ENCODE data around the gene ZNF446.
"Not testable (repeated sequence)": the region's sequence is repeated elsewhere in the genome, so short reads cannot be mapped to it uniquely, and the experiment has no call there.

ZNF446 gene

GRCh38 chr19:58475714-58476497 lies at the start of gene ZNF446:
Gene ZNF446, plus strand, starts transcription at chr19:58476352. Its CDS starts 867 bp downstream, at chr19:58477219.
- peak; percentile 98 for DNase-seq (ENCODE audit: low read depth, low spot score)

- no peak for DNase-seq (ENCODE audit: low read depth, low spot score)
Observed at GRCh38 chr19:58428617-58429016, 47.5 kb upstream of the ZNF446 start.

- DNase-seq (ENCODE audit: low read depth, low spot score) = no peak
Observed at GRCh38 chr19:58429745-58430144, 46.4 kb upstream of the ZNF446 start.

- no peak for DNase-seq (ENCODE audit: low read depth, low spot score)
Observed at GRCh38 chr19:58434217-58434616, 41.9 kb upstream of the ZNF446 start.

- peak; percentile 100 for DNase-seq (ENCODE audit: low read depth, low spot score)
Observed at GRCh38 chr19:58439576-58440554, 36.3 kb upstream of the ZNF446 start, which contains the start of gene ZNF132. Gene ZNF132, minus strand, starts transcription at chr19:58440153. Its CDS starts 332 bp downstream, at chr19:58439821.

GRCh38 chr19:58440556-58440955 lies 35.6 kb upstream of the ZNF446 start:
- DNase-seq (ENCODE audit: low read depth, low spot score) = no peak

GRCh38 chr19:58442986-58443385 lies 33.2 kb upstream of the ZNF446 start:
- DNase-seq (ENCODE audit: low read depth, low spot score) = not testable (repeated sequence)

GRCh38 chr19:58448860-58449259 lies 27.3 kb upstream of the ZNF446 start:
- DNase-seq (ENCODE audit: low read depth, low spot score) = not testable (repeated sequence)

GRCh38 chr19:58449980-58450379 lies 26.2 kb upstream of the ZNF446 start:
- not testable (repeated sequence) for DNase-seq (ENCODE audit: low read depth, low spot score)

- peak; percentile 18 for DNase-seq (ENCODE audit: low read depth, low spot score)
Observed at GRCh38 chr19:58450856-58451357, 25.2 kb upstream of the ZNF446 start.

GRCh38 chr19:58451358-58452101 lies 24.6 kb upstream of the ZNF446 start, which contains the start of gene ZNF324B:
Gene ZNF324B, plus strand, starts transcription at chr19:58451622. Its CDS starts 2,080 bp downstream, at chr19:58453702.
- peak; percentile 98 for DNase-seq (ENCODE audit: low read depth, low spot score)

GRCh38 chr19:58453743-58454142 lies 22.4 kb upstream of the ZNF446 start:
- no peak for DNase-seq (ENCODE audit: low read depth, low spot score)

- DNase-seq (ENCODE audit: low read depth, low spot score) = no peak
Observed at GRCh38 chr19:58455306-58455705, 20.8 kb upstream of the ZNF446 start.

- no peak for DNase-seq (ENCODE audit: low read depth, low spot score)
Observed at GRCh38 chr19:58456111-58456510, 20.0 kb upstream of the ZNF446 start.

GRCh38 chr19:58460039-58460438 lies 16.1 kb upstream of the ZNF446 start:
- no peak for DNase-seq (ENCODE audit: low read depth, low spot score)

GRCh38 chr19:58466089-58466759 lies 9.9 kb upstream of the ZNF446 start:
- DNase-seq (ENCODE audit: low read depth, low spot score) = no peak

- DNase-seq (ENCODE audit: low read depth, low spot score) = peak; percentile 99
Observed at GRCh38 chr19:58466760-58467589, 9.2 kb upstream of the ZNF446 start, which contains the start of gene ZNF324. Gene ZNF324, plus strand, starts transcription at chr19:58467080. Its CDS starts 2,106 bp downstream, at chr19:58469186.

GRCh38 chr19:58468216-58468839 lies 7.8 kb upstream of the ZNF446 start:
- no peak for DNase-seq (ENCODE audit: low read depth, low spot score)

Measured in astrocyte of the hippocampus (primary cell).